Esophagus squamous epithelium (tissue), 5 donors: ENCODE measurements around the gene COL6A2. TPM values are rescaled to one million over a fixed set of nuclear protein-coding genes. Genes with fewer than 3 reads are reported as not detected.

ENCODE experiments used
- DNase-seq: peaks from one replicate; lab custom pipeline; 2025; lab: John Stamatoyannopoulos, UW
- H3K27ac ChIP-seq, 4 donors: fragments of 200-600 bp; sonication (generic); one replicate each; pipeline ENCODE4 v1.5.1; 2016 to 2019; ENCODE audit warnings: mild to moderate bottlenecking in 1 of 4
- H3K27me3 ChIP-seq, 4 donors: fragments of 200-600 bp; sonication (generic); 1 replicate in 3 of 4; 2 replicates in 1 of 4; pipeline versions ENCODE4 v1.5.1 to v1.6.0; 2017 to 2021; ENCODE audit warnings: antibody characterized with exemption in 1 of 4
- H3K36me3 ChIP-seq, 3 donors: fragments of 200-600 bp; sonication (generic); one replicate each; pipeline ENCODE4 v1.5.1; 2016 to 2019
- H3K4me1 ChIP-seq, 3 donors: fragments of 200-600 bp; sonication (generic); one replicate each; pipeline ENCODE4 v1.5.1; 2017 to 2019
- H3K4me3 ChIP-seq, 4 donors: fragments of 200-600 bp; sonication (generic); 1 replicate in 3 of 4; 2 replicates in 1 of 4; pipeline ENCODE4 v1.5.1; 2016 to 2019; ENCODE audit warnings: mild to moderate bottlenecking in 2 of 4, moderate library complexity in 1 of 4
- H3K9me3 ChIP-seq, 3 donors: fragments of 200-600 bp; sonication (generic); one replicate each; pipeline ENCODE4 v1.5.1; 2016 to 2019
- CTCF ChIP-seq, 6 experiments: fragments of 450-650 bp in 4 of 6; fragments of 200-600 bp in 2 of 6; sonication (generic) in 2 of 6; IDR thresholded peaks; one replicate each; pipeline ENCODE4 v1.5.1; 2016 to 2019; ENCODE audit warnings: antibody characterized with exemption in 6 of 6, mild to moderate bottlenecking in 4 of 6, moderate library complexity in 4 of 6
- POLR2A ChIP-seq, 4 donors: fragments of 450-650 bp; IDR thresholded peaks; one replicate each; pipeline ENCODE4 v1.6.1; 2017; ENCODE audit warnings: antibody characterized with exemption in 4 of 4, mild to moderate bottlenecking in 4 of 4, moderate library complexity in 3 of 4
- WGBS, 2 donors: methylation state at CpG; one replicate each; pipeline ENCODE4 v1.1.5; 2018; 5-methylcytosine and 5-hydroxymethylcytosine counted together
- intact Hi-C: fragments of 100-400 bp; cut with DNase I; formaldehyde crosslinking; loops from one replicate; pipeline ENCODE4 v1.15.0; 2022
- total RNA-seq, 4 donors: library from RNA; depleted of rRNA; stranded (reverse); fragments of >200 nt; gene quantifications; one replicate each; pipeline ENCODE4 v1.1.0, GENCODE V29; 2016
- donor health status: DM: yes; HTN: yes; CAD: no.

Gene COL6A2
- total RNA-seq, 4 donors from 2014 or later, result 23.0 to 328 (median 62.0) TPM

DNA sequence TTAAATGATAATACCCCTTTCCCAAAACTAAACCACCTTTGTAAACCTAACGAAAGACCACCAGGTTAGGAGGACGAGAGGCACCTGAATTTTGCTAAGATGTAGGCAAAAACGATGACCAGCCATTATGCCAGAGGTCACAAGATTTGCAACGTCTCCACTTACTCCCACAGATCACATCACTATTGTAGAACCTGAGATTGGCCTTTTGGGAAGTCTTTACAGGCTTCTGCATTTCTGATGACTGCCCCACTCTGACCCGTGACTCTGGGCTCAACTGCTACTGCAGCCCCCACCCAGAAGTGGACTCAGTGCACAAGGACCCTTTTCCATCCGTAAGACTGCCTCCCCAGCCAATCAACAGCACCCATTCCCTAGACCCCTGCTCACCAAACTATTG, 36.4 kb upstream of the COL6A2 start:
- 69 to 73% methylated on average over 6 of the region's 6 CpGs for WGBS, 2 donors
- Histone ChIP-seq H3K36me3 (no peaks in the 10 kb centered on the region), H3K4me1 (peaks cover 18 to 54% (median 37%) of the 10 kb centered on the region in 3 donors), H3K9me3 (peaks cover 0 to 16% (median 6%) of the 10 kb centered on the region in 3 donors), H3K4me3 (no peak overlapping the region), H3K27ac (peak overlapping the region in 3 of 4 donors; percentile 75 to 91 (median 80)), H3K27me3 (peaks cover 0 to 60% (median 0%) of the 10 kb centered on the region in 4 donors)
- intact Hi-C loops, result no loop called here
- DNase-seq, result no peak
- no peak for TF ChIP-seq POLR2A (IDR thresholded peaks at IDR 0.05)
- no peak for TF ChIP-seq CTCF (IDR thresholded peaks at IDR 0.05)

GRCh38 chr21:46061950-46062349, 36.0 kb upstream of the COL6A2 start:
- peaks cover 0 to 60% (median 0%) of the 10 kb centered on the region in 4 donors for H3K27me3 ChIP-seq
- no peak overlapping the region for H3K4me3 ChIP-seq
- TF ChIP-seq CTCF (IDR thresholded peaks at IDR 0.05) (no peak), POLR2A (IDR thresholded peaks at IDR 0.05) (no peak)
- intact Hi-C loops, result no loop called here
- H3K27ac ChIP-seq, result peak overlapping the region in 3 of 4 donors; percentile 75 to 91 (median 80)
- DNase-seq, result no peak
- 89 to 94% methylated on average over 5 of the region's 5 CpGs for WGBS, 2 donors
- H3K9me3 ChIP-seq, result peaks cover 0 to 16% (median 6%) of the 10 kb centered on the region in 3 donors
- no peaks in the 10 kb centered on the region for H3K36me3 ChIP-seq
- peaks cover 22 to 54% (median 37%) of the 10 kb centered on the region in 3 donors for H3K4me1 ChIP-seq

DNA sequence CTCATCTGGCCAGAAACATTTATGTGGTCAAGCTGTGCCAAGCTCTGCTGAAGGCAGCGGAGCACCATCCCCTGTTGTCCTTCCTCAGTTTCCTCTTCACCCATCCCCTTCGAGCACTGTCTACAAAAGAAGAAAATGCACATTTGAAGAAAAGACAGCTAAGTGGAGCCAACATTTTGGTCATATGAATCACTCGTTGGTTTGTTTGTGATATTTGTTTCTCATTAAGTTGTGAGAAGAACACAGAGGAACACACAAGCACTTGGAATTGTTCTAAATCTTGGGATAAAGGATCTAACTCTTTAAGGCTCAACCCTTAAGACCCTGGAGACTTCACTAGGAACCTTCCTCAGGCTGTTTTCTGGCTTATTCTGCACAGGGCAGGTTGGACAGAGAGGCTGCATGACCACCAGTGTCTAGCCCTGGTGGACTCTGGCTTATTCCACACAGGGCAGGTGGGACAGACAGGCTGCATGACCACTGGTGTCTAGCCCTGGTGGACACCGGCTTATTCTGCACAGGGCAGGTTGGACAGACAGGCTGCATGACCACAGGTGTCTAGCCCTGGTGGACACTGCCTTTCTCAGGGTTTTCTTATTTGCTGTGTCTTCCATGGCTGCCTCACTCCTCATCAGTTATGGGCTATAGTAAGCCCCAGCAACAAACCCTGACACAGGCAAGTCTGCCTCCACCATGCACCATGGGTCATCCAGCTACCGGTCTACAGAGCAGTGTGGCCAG, 35.3 kb upstream of the COL6A2 start:
- H3K36me3 ChIP-seq, result no peaks in the 10 kb centered on the region
- H3K4me3 ChIP-seq, result no peak overlapping the region
- H3K9me3 ChIP-seq, result peaks cover 0 to 16% (median 6%) of the 10 kb centered on the region in 3 donors
- peaks cover 25 to 54% (median 40%) of the 10 kb centered on the region in 3 donors for H3K4me1 ChIP-seq
- peak overlapping the region; percentile 14 to 91 (median 61) for H3K27ac ChIP-seq
- intact Hi-C loops, result no loop called here
- TF ChIP-seq POLR2A (IDR thresholded peaks at IDR 0.05), result no peak
- no peak for TF ChIP-seq CTCF (IDR thresholded peaks at IDR 0.05)
- H3K27me3 ChIP-seq, result peaks cover 0 to 60% (median 0%) of the 10 kb centered on the region in 4 donors
- WGBS, 2 donors, result 65 to 81% methylated on average over 4 of the region's 5 CpGs
- no peak for DNase-seq

GRCh38 chr21:46063227-46063626, 34.7 kb upstream of the COL6A2 start:
- Histone ChIP-seq H3K27me3 (peaks cover 0 to 62% (median 0%) of the 10 kb centered on the region in 4 donors), H3K4me3 (no peak overlapping the region), H3K36me3 (no peaks in the 10 kb centered on the region), H3K27ac (peak overlapping the region in 3 of 4 donors; percentile 14 to 91 (median 42)), H3K4me1 (peaks cover 25 to 56% (median 41%) of the 10 kb centered on the region in 3 donors), H3K9me3 (peaks cover 0 to 16% (median 6%) of the 10 kb centered on the region in 3 donors)
- 67 to 72% methylated on average over 4 of the region's 4 CpGs for WGBS, 2 donors
- no peak for DNase-seq
- intact Hi-C loops, result no loop called here
- no peak for TF ChIP-seq POLR2A (IDR thresholded peaks at IDR 0.05)
- no peak for TF ChIP-seq CTCF (IDR thresholded peaks at IDR 0.05)
